Amniotic epithelial cell (primary cell): Measurements from ENCODE around the gene LRRC3.

Source experiments
- DNase-seq: peaks from one replicate; pipeline ENCODE4 v3.0.0-alpha.2; 2010; ENCODE audit warnings: low read depth

The LRRC3 gene

GRCh38 chr21:44423941-44424607 lies 31.2 kb upstream of the LRRC3 start:
- no peak for DNase-seq

GRCh38 chr21:44424608-44425306 lies 30.6 kb upstream of the LRRC3 start:
- no peak for DNase-seq

GRCh38 chr21:44425307-44425894 lies 29.9 kb upstream of the LRRC3 start:
- DNase-seq = no peak

- no peak for DNase-seq
These were observed 29.2 kb upstream of the LRRC3 start for GRCh38 chr21:44425895-44426662.

GRCh38 chr21:44426663-44427191 lies 28.6 kb upstream of the LRRC3 start:
- no peak for DNase-seq

- DNase-seq = no peak
These were observed 27.8 kb upstream of the LRRC3 start for GRCh38 chr21:44427241-44428120.

GRCh38 chr21:44428281-44428960 lies 26.9 kb upstream of the LRRC3 start:
- DNase-seq = no peak

- DNase-seq = no peak
These were observed 25.4 kb upstream of the LRRC3 start for GRCh38 chr21:44429894-44430293.

- DNase-seq = no peak
These were observed 24.0 kb upstream of the LRRC3 start for GRCh38 chr21:44431300-44431699.

- no peak for DNase-seq
These were observed 22.2 kb upstream of the LRRC3 start for GRCh38 chr21:44432841-44433790.

- DNase-seq = no peak
These were observed 21.3 kb upstream of the LRRC3 start for GRCh38 chr21:44433791-44434567.

GRCh38 chr21:44434568-44434925 lies 20.8 kb upstream of the LRRC3 start:
- no peak for DNase-seq

- DNase-seq = no peak
These were observed 20.2 kb upstream of the LRRC3 start for GRCh38 chr21:44434936-44435635.

- DNase-seq = no peak
These were observed 19.1 kb upstream of the LRRC3 start for GRCh38 chr21:44436111-44436611.

- DNase-seq = no peak
These were observed 18.4 kb upstream of the LRRC3 start for GRCh38 chr21:44436958-44437357.

- no peak for DNase-seq
These were observed 18.0 kb upstream of the LRRC3 start for GRCh38 chr21:44437371-44437695.

- no peak for DNase-seq
These were observed 17.4 kb upstream of the LRRC3 start for GRCh38 chr21:44437696-44438431.
